ENCODE data around the gene YTHDC1. TPM values are rescaled to one million over a fixed set of nuclear protein-coding genes. Genes with fewer than 3 reads are reported as not detected.

Gene YTHDC1
- total and polyA plus RNA-seq, 5 donors from 2014 or later, result 24.6 to 328 (median 29.5) TPM

GRCh38 chr4:68385267-68385666 is 35.4 kb upstream of the YTHDC1 start:
- H3K27ac Mint-ChIP-seq, result no peak overlapping the region
- no peak overlapping the region for H3K4me3 ChIP-seq (ENCODE audit: low read depth, low read length)
- no peak overlapping the region for H3K27ac ChIP-seq (ENCODE audit: insufficient read depth, low read length, poor library complexity, severe bottlenecking)
- peaks cover 0 to 2% (median 0%) of the 10 kb centered on the region in 7 donors for H3K9me3 Mint-ChIP-seq
- ATAC-seq (ENCODE audit: low read depth in 2 of 2) (no peak), DNase-seq (no peak)
- H3K4me1 ChIP-seq (ENCODE audit: control insufficient read depth, insufficient read depth, low read length, poor library complexity, severe bottlenecking), result no peaks in the 10 kb centered on the region
- peaks cover 29% of the 10 kb centered on the region for H3K27me3 Mint-ChIP-seq
- no peak overlapping the region for H3K4me3 Mint-ChIP-seq
- no peaks in the 10 kb centered on the region for H3K36me3 Mint-ChIP-seq
- H3K4me1 Mint-ChIP-seq, result peaks cover 0 to 6% (median 0%) of the 10 kb centered on the region in 4 donors
- peaks cover 2% of the 10 kb centered on the region for H3K27me3 ChIP-seq (ENCODE audit: control insufficient read depth, insufficient read depth, low read length)
- H3K9me3 ChIP-seq (ENCODE audit: control insufficient read depth in 2 of 2, low read length in 2 of 2), result no peaks in the 10 kb centered on the region
- no peaks in the 10 kb centered on the region for H3K36me3 ChIP-seq (ENCODE audit: control insufficient read depth, insufficient read depth, low read length)

GRCh38 chr4:68383115-68383514 is 33.2 kb upstream of the YTHDC1 start:
- peaks cover 35% of the 10 kb centered on the region for H3K27me3 Mint-ChIP-seq
- H3K27me3 ChIP-seq (ENCODE audit: control insufficient read depth, insufficient read depth, low read length), result peaks cover 2% of the 10 kb centered on the region
- DNase-seq (no peak), ATAC-seq (ENCODE audit: low read depth in 2 of 2) (no peak)
- H3K4me1 Mint-ChIP-seq, result peaks cover 0 to 6% (median 0%) of the 10 kb centered on the region in 4 donors
- H3K36me3 Mint-ChIP-seq, result no peaks in the 10 kb centered on the region
- H3K9me3 ChIP-seq (ENCODE audit: control insufficient read depth in 2 of 2, low read length in 2 of 2), result no peaks in the 10 kb centered on the region
- H3K27ac Mint-ChIP-seq, result no peak overlapping the region
- no peak overlapping the region for H3K4me3 ChIP-seq (ENCODE audit: low read depth, low read length)
- no peaks in the 10 kb centered on the region for H3K36me3 ChIP-seq (ENCODE audit: control insufficient read depth, insufficient read depth, low read length)
- H3K4me1 ChIP-seq (ENCODE audit: control insufficient read depth, insufficient read depth, low read length, poor library complexity, severe bottlenecking), result no peaks in the 10 kb centered on the region
- no peak overlapping the region for H3K4me3 Mint-ChIP-seq
- no peak overlapping the region for H3K27ac ChIP-seq (ENCODE audit: insufficient read depth, low read length, poor library complexity, severe bottlenecking)
- H3K9me3 Mint-ChIP-seq, result peaks cover 0 to 2% (median 0%) of the 10 kb centered on the region in 7 donors

- no peak for ATAC-seq (ENCODE audit: low read depth in 2 of 2)
Measured at GRCh38 chr4:68378226-68378625, 28.3 kb upstream of the YTHDC1 start.

GRCh38 chr4:68375667-68376559 is 26.0 kb upstream of the YTHDC1 start:
- DNase-seq (peak; percentile 32 to 80 (median 74)), ATAC-seq (ENCODE audit: low read depth in 2 of 2) (peak; percentile 83 to 87)
- peak overlapping the region; percentile 26 to 88 (median 57) for H3K4me3 Mint-ChIP-seq
- peak overlapping the region; percentile 27 to 53 (median 36) for H3K27ac Mint-ChIP-seq
- H3K27me3 Mint-ChIP-seq, result peaks cover 26% of the 10 kb centered on the region
- no peaks in the 10 kb centered on the region for H3K36me3 Mint-ChIP-seq
- H3K4me1 ChIP-seq (ENCODE audit: control insufficient read depth, insufficient read depth, low read length, poor library complexity, severe bottlenecking), result peaks cover 5% of the 10 kb centered on the region
- no peaks in the 10 kb centered on the region for H3K36me3 ChIP-seq (ENCODE audit: control insufficient read depth, insufficient read depth, low read length)
- H3K27ac ChIP-seq (ENCODE audit: insufficient read depth, low read length, poor library complexity, severe bottlenecking), result no peak overlapping the region
- H3K27me3 ChIP-seq (ENCODE audit: control insufficient read depth, insufficient read depth, low read length), result peaks cover 8% of the 10 kb centered on the region
- H3K9me3 ChIP-seq (ENCODE audit: control insufficient read depth in 2 of 2, low read length in 2 of 2), result no peaks in the 10 kb centered on the region
- peaks cover 0 to 13% (median 9%) of the 10 kb centered on the region in 4 donors for H3K4me1 Mint-ChIP-seq
- H3K9me3 Mint-ChIP-seq, result no peaks in the 10 kb centered on the region
- peak overlapping the region; percentile 47 for H3K4me3 ChIP-seq (ENCODE audit: low read depth, low read length)

More at GRCh38 chr4:68378226-68378625, 28.3 kb upstream of the YTHDC1 start:
- H3K36me3 Mint-ChIP-seq, result no peaks in the 10 kb centered on the region
- H3K9me3 ChIP-seq (ENCODE audit: control insufficient read depth in 2 of 2, low read length in 2 of 2), result no peaks in the 10 kb centered on the region
- H3K27ac ChIP-seq (ENCODE audit: insufficient read depth, low read length, poor library complexity, severe bottlenecking), result no peak overlapping the region
- H3K36me3 ChIP-seq (ENCODE audit: control insufficient read depth, insufficient read depth, low read length), result no peaks in the 10 kb centered on the region
- no peak overlapping the region for H3K4me3 Mint-ChIP-seq
- H3K9me3 Mint-ChIP-seq, result no peaks in the 10 kb centered on the region
- H3K4me1 Mint-ChIP-seq, result peaks cover 0 to 13% (median 9%) of the 10 kb centered on the region in 4 donors
- H3K27ac Mint-ChIP-seq, result no peak overlapping the region
- H3K4me3 ChIP-seq (ENCODE audit: low read depth, low read length), result no peak overlapping the region
- H3K4me1 ChIP-seq (ENCODE audit: control insufficient read depth, insufficient read depth, low read length, poor library complexity, severe bottlenecking), result peaks cover 5% of the 10 kb centered on the region
- H3K27me3 ChIP-seq (ENCODE audit: control insufficient read depth, insufficient read depth, low read length), result peaks cover 10% of the 10 kb centered on the region
- H3K27me3 Mint-ChIP-seq, result peaks cover 30% of the 10 kb centered on the region
- no peak for DNase-seq

- no peaks in the 10 kb centered on the region for H3K9me3 ChIP-seq (ENCODE audit: control insufficient read depth in 2 of 2, low read length in 2 of 2)
- H3K27ac ChIP-seq (ENCODE audit: insufficient read depth, low read length, poor library complexity, severe bottlenecking), result no peak overlapping the region
- peaks cover 28% of the 10 kb centered on the region for H3K27me3 Mint-ChIP-seq
- no peaks in the 10 kb centered on the region for H3K36me3 ChIP-seq (ENCODE audit: control insufficient read depth, insufficient read depth, low read length)
- peak; percentile 33 to 80 (median 60) for DNase-seq
- H3K4me3 ChIP-seq (ENCODE audit: low read depth, low read length), result peak overlapping the region; percentile 16
- H3K4me3 Mint-ChIP-seq, result peak overlapping the region; percentile 22 to 81 (median 59)
- no peaks in the 10 kb centered on the region for H3K36me3 Mint-ChIP-seq
- ATAC-seq (ENCODE audit: low read depth in 2 of 2), result peak; percentile 75 to 89
- H3K4me1 ChIP-seq (ENCODE audit: control insufficient read depth, insufficient read depth, low read length, poor library complexity, severe bottlenecking), result peaks cover 5% of the 10 kb centered on the region
- no peaks in the 10 kb centered on the region for H3K9me3 Mint-ChIP-seq
- H3K27me3 ChIP-seq (ENCODE audit: control insufficient read depth, insufficient read depth, low read length), result peaks cover 8% of the 10 kb centered on the region
- H3K27ac Mint-ChIP-seq, result peak overlapping the region in 1 of 3 donors; percentile 17
- peaks cover 0 to 14% (median 9%) of the 10 kb centered on the region in 4 donors for H3K4me1 Mint-ChIP-seq
Measured at GRCh38 chr4:68373513-68373912, 23.6 kb upstream of the YTHDC1 start.

- H3K27me3 Mint-ChIP-seq, result peaks cover 28% of the 10 kb centered on the region
- no peak overlapping the region for H3K27ac Mint-ChIP-seq
Measured at GRCh38 chr4:68372588-68372987, 22.7 kb upstream of the YTHDC1 start.

GRCh38 chr4:68369142-68369805 is 19.4 kb upstream of the YTHDC1 start:
- H3K27ac Mint-ChIP-seq, result no peak overlapping the region
- Histone ChIP-seq H3K9me3 (ENCODE audit: control insufficient read depth in 2 of 2, low read length in 2 of 2) (no peaks in the 10 kb centered on the region), H3K27ac (ENCODE audit: insufficient read depth, low read length, poor library complexity, severe bottlenecking) (no peak overlapping the region), H3K4me1 (ENCODE audit: control insufficient read depth, insufficient read depth, low read length, poor library complexity, severe bottlenecking) (peaks cover 5% of the 10 kb centered on the region), H3K27me3 (ENCODE audit: control insufficient read depth, insufficient read depth, low read length) (no peaks in the 10 kb centered on the region), H3K4me3 (ENCODE audit: low read depth, low read length) (no peak overlapping the region), H3K36me3 (ENCODE audit: control insufficient read depth, insufficient read depth, low read length) (no peaks in the 10 kb centered on the region)
- no peaks in the 10 kb centered on the region for H3K9me3 Mint-ChIP-seq
- no peak overlapping the region for H3K4me3 Mint-ChIP-seq
- peaks cover 33% of the 10 kb centered on the region for H3K27me3 Mint-ChIP-seq
- peaks cover 0 to 7% (median 2%) of the 10 kb centered on the region in 4 donors for H3K4me1 Mint-ChIP-seq
- DNase-seq (no peak), ATAC-seq (ENCODE audit: low read depth in 2 of 2) (no peak)
- H3K36me3 Mint-ChIP-seq, result peaks cover 4% of the 10 kb centered on the region

More at GRCh38 chr4:68372588-68372987, 22.7 kb upstream of the YTHDC1 start:
- H3K36me3 Mint-ChIP-seq, result no peaks in the 10 kb centered on the region
- no peak overlapping the region for H3K4me3 Mint-ChIP-seq
- no peaks in the 10 kb centered on the region for H3K9me3 Mint-ChIP-seq
- H3K27me3 ChIP-seq (ENCODE audit: control insufficient read depth, insufficient read depth, low read length), result peaks cover 5% of the 10 kb centered on the region
- DNase-seq (no peak), ATAC-seq (ENCODE audit: low read depth in 2 of 2) (no peak)
- no peak overlapping the region for H3K27ac ChIP-seq (ENCODE audit: insufficient read depth, low read length, poor library complexity, severe bottlenecking)
- peaks cover 5% of the 10 kb centered on the region for H3K4me1 ChIP-seq (ENCODE audit: control insufficient read depth, insufficient read depth, low read length, poor library complexity, severe bottlenecking)
- no peaks in the 10 kb centered on the region for H3K9me3 ChIP-seq (ENCODE audit: control insufficient read depth in 2 of 2, low read length in 2 of 2)
- H3K36me3 ChIP-seq (ENCODE audit: control insufficient read depth, insufficient read depth, low read length), result no peaks in the 10 kb centered on the region
- H3K4me3 ChIP-seq (ENCODE audit: low read depth, low read length), result no peak overlapping the region
- peaks cover 0 to 15% (median 9%) of the 10 kb centered on the region in 4 donors for H3K4me1 Mint-ChIP-seq
